Measurements from ENCODE around the gene SCAP.

The SCAP gene

DNA sequence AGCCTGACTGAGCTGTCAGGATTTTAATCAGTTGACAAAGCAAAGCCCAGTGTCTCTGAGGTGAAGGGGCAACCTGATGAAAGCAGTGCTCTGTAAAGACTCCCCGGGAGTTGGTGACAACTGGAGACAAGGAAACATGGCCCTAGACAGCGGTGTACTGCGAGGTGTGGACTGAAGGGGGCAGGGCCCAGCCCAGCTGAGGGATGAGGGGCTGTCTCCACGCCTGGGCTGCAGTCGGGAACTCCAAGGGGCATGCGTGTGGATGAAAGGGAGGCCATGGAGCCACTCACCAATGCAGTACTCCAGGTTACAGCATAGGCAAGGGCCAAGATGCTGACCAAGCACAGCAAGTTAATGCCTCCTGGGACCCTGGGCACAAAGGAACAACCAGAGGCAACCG is 45.1 kb downstream of the SCAP start:
- no peak for DNase-seq (ENCODE audit: low read depth)

DNA sequence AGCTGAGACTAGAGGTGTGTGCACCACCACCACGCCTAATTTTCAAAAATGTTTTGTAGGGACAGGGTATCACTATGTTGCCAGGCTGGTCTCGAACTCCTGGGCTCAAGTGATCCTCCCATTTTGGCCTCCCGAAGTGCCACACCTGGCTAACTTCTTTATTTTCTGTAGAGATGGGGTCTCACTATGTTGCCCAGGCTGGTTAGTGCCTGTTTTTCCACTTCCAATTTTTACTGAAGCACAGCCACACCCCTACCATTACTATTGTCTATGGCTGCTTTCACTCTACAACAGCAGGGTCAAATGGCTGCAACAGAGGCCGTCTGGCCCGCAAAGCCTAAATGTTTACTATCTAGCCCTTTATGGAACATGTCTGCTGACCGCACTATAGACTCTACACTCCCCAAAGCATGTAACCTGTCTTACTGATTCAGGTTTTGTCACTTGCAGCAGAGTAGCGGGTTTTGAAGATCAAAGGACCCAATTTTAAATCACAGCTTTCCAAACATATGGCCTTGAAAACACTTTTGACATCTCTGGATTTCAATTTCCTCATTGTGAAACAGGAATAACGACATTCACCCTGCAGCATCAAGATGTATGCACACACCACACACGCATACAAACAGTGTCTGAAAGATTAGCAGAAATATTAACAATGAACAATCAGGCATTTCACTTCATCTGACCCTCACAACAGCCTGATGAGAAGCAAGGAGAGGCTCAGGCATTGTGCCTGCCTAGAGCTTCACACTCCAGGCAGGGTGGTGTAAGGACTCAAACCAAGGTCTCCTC is 46.1 kb downstream of the SCAP start:
- no peak for DNase-seq (ENCODE audit: low read depth)

DNA sequence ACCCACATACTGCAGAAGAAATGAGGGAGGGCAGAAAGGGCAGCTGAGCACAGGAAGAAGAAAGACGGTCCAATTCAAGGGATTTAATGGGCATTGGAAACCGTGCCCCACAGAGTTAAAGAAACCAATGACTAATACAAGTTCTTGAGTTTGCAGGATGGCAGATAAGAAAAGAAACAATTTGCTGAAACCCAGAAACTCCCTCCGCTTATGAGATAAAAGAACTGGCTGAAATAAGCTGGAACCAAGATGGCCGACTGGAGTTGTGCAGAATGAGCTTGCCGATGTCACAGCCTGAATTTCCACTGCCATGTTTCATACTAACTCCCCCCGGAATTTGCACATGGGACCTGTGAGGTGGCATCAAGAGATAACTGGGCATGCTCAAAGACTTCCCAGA is 47.1 kb downstream of the SCAP start:
- DNase-seq (ENCODE audit: low read depth): no peak

DNA sequence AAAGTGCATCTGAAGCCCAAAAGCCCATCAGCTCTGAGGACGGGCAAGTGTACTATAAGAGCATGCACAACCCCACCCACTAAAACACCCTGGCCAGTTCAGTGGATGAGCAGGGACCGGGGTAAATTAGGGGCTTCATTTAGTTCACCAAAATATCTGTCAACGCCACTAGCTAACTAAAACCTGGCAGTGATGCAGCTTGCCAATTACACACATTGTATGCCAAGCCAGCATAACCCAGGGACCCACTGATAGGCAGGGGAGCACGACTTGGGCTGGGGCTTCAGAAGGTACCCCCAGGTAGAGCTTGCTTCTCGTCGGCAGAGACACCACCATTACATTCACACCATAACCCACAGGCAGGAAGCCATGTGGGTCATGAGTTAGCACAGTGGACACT is 47.9 kb downstream of the SCAP start:
- no peak for DNase-seq (ENCODE audit: low read depth)

DNA sequence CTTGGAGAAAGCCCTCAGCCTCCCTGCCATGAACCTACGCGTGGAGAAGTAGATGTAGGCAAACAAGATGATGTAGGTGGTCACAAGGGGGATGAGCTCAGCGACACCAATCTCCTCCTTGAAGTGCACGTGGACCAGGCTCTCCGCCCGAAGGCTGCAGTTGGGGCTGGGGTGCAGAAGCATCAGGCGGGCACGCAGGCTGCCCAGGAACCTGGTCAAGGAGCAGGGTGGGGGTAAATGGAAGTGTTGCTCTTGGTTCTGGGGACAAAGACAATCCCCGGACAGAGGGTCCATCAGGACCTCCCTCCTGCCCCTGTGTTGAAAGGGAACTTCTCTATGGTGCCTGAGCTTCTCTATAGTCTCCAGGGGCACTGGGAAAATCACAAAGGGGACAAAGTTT is 49.8 kb downstream of the SCAP start:
- DNase-seq (ENCODE audit: low read depth): no peak

DNA sequence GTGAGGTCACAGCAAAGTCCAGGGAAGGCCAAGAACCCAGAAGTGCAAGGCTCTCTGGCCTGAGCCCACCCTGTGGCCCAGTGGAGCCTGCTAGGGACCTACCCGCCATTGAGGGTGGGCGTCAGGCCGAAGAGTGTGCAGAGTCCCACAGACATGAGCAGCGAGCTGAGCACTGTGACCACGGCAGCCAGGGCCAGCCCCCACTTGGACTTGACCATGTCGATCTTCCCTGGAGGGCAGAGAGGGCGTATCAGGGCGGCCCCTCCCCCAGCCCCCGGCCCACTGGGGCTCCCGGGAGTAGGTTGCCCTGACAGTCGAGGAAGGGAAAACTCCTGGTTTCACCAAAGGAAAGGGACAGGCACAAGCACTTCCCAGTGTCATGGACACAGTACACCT is 50.4 kb downstream of the SCAP start:
- no peak for DNase-seq (ENCODE audit: low read depth)

DNA sequence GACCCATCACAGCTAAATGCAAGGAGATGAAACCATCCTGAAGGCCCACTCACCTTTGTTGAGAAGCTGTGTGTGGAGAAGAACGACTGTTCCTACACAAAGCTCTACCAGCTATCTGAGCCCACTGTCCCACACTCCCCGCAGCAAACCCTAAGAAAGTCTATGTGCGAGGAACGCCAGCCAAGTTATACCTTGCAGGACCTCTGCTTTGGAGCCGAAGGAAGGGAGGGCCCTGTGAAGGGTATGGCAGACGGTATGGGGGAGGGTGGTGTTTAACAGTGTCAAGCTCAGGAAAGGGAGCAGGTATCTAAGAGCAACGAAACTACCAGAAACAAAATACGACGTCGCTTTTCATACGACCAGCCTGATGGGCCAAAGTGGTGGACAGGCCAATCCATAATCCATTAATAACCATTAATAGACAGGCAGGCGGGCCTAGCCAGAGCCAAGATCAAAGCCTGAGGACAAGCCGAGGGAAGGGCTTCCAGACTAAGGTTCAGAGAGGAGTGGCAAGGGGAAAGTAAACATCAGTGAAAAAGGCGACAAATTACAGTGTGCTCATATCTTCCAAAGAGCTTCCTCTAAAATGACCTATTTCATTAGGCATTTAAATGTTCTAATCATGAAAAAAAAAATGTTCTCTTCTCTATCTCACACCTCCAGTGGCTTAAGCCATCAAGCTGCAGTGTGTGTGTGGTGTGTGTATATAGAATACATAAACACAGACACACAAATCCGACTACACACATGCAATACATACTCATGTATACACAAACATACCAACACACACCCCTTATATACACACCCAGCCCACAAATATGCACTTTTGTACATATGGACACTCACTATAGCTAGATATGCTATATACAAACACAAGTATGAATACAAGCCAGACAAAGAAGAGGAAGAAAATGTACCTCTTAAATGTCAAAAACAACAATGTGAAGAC is 51.0 kb downstream of the SCAP start:
- DNase-seq (ENCODE audit: low read depth): no peak

DNA sequence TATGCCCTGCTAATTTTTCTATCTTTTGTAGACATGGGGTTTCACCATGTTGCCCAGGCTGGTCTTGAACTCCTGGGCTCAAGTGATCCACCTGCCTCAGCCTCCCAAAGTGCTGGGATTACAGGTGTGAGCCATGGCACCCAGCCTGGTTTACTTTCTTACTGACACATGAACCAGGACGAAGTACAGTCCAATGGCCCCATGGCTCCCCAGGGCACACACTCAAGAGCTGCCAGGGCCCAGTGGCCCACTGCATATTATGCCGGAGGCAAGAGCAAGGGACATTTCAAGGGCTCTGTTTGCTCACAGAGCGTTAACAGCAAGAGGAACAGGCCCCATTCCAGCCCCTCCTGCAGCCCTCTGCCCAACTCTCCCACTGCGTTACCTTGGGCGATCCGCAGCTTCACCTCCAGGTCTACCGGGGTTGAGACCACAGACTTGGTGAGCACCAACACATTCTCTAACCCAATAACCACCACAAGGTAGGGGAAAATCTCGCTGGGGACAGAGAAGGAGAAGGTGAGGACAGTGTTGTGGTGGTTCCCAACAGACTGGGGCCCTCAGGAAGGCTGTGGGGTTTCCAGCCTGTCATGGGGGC is 52.1 kb downstream of the SCAP start:
- no peak for DNase-seq (ENCODE audit: low read depth)

DNA sequence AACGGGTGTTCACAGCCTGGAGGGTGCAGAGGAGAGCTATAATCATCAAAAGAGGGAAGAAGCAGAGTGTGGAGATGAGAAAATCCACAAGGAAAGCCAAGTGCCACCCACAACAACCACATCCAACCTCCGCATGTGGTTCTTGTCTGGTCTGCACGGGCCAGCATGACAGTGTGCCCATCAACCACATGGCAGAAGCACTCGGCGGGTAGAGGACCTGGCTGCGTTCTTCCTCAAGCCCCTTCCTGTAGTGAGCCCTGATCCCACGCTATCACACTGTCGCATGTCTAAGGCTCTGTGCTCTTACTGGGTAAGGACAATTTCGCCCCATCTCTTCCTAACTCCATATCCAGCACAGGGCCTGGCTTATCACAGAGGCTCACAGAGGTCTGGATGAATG is 53.0 kb downstream of the SCAP start:
- no peak for DNase-seq (ENCODE audit: low read depth)

DNA sequence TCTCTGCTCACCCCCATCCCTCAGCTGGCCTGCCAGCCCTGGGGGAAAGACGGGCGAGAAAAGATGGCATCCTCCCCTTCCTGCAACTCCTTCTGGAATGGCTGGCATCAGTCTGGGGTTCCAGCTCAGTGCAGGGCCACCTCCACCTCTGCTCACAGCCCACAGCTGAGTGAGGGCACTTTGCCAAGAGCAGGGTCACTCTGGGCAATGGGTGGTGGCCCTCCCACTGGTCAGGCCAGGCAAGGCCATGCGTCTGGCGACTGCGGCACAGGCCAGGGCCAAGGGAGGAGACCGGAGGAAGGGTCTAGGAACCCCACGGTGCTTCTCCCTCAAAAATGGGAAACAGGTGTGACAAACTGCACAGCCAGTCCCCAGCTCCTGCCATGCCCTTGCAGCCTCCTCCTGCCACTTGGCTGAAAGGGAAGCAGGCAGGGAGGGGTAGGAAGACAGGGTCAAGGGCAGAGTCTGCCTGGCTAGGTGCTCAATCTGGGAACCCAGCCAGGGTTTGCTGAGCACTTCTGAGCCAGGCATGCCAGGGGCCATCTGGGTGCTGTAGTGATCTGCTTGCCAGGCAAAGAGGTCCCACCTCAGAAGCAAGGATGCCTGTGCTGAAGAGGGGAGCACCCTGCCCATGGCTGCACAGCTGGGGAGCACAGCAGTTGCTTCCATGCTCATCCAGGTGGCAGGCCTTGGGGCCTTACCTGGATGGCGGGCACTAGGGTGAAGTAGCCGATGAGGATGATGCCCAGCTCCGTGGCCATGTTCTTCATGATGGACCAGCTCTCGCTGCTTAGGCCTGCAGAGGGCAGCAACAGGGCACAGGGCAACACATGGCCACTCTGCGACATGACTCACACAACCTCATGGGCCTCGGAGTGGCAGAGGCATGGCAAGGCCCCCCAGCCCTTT is 53.7 kb downstream of the SCAP start:
- DNase-seq (ENCODE audit: low read depth): no peak

DNA sequence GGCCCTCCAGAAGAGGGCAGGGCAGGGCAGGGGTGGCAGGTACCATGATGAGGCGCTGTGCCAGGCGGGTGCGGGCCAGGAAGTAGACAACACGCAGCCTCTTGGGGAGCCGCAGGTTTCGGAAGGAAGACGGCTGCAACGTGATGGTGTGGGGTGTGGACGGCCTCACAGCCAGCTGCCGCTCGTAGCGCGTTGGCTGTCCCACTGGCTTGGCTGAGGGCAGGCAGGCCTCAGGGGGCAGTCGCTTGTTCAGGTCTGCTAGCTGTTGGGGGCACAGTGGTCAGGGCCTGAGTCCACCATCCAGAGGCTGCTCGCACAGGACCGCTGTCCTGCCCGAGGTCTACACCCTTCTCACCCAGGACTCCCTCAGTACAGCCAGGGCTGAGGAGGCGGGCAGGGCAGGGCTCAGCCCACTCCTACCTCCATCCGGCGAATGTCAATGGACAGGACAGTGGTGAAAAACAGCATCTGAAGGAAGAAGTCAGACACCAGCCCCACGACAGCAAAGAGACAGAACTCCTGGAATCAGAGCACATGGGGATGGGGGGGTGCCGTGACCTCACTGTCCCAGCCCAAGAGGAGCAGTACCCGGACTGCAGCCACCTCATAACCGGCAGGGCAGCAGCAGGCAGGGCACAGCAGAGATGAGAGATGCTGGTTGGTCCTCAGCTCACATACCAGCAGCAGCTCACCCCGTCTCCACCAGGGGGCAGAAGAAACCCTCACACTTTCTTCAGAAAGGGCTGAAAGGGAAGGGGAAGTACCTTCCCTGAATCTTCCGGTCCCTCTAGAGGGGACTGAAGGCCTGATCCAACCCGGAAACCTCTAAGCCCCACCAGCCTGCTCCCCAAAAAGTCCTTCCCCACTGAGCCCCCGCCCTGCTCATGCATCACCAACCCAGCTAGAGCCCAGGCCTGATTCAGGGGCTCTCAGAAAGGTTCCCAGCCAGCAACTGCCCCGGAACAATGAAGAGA is 54.9 kb downstream of the SCAP start:
- DNase-seq (ENCODE audit: low read depth): peak; percentile 78

DNA sequence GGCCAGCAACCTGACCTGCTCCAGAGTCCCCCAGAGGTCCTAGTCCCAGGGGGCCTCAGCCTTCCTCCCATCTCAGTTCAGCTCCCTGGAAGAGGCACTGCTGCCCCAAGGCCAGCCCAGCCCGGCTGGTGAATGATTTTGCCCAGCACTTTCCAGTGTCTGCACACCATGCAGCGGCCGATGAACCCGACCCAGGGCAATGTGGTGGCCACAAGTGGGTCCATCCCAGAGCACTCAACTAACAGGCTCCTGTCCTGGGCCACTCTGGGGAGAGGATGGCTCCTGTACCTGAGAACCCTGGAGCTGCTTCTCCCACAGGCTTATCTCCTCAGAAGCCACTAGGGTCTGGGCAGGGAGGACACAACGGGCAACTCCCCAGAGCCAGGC is 55.7 kb downstream of the SCAP start:
- DNase-seq (ENCODE audit: low read depth): no peak

DNA sequence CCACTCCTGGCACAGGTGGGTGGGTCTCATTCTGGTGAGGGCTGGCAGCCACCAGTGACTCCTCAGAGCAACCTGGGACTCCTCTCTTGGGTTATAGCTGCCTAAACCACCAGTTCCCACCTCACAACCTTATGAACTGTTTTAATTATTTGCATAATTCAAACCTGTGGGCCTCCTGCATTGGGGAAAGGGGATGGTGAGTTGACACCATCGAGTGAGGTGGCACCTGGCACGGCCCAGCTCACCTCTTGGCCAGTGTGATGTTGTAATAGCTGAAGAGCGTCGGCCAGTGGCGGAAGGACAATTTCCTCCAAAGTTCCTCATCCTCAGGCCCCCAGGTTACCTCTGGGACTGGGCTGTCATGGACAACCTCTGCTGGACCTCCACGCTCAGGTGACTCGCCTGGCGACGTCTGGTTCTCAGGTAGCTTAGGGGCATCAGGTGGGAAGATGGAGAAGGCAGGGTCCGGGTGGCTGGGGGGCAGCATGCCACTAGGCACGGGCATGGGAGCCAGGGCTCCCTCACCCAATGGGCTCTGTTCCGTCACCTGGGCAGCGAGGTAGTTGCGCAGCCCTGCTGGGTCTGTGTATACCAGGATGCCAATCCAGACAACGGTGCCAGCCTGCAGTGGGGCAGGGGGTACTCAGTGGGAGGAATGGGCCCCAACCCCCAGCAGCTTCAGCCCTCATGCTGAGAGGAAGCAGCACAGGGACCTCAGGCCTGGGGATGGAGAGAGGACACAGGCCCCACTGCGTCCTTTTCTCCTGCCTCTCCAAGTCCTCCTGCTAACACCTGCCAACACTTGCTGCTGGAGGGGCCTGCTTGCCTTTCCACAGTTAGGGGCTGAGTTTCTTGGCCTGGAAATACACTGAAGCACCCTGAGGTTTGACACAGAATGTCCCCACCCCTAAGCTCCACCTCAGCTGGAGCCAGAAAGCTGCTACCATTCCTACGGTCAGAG is 56.4 kb downstream of the SCAP start:
- no peak for DNase-seq (ENCODE audit: low read depth)

DNA sequence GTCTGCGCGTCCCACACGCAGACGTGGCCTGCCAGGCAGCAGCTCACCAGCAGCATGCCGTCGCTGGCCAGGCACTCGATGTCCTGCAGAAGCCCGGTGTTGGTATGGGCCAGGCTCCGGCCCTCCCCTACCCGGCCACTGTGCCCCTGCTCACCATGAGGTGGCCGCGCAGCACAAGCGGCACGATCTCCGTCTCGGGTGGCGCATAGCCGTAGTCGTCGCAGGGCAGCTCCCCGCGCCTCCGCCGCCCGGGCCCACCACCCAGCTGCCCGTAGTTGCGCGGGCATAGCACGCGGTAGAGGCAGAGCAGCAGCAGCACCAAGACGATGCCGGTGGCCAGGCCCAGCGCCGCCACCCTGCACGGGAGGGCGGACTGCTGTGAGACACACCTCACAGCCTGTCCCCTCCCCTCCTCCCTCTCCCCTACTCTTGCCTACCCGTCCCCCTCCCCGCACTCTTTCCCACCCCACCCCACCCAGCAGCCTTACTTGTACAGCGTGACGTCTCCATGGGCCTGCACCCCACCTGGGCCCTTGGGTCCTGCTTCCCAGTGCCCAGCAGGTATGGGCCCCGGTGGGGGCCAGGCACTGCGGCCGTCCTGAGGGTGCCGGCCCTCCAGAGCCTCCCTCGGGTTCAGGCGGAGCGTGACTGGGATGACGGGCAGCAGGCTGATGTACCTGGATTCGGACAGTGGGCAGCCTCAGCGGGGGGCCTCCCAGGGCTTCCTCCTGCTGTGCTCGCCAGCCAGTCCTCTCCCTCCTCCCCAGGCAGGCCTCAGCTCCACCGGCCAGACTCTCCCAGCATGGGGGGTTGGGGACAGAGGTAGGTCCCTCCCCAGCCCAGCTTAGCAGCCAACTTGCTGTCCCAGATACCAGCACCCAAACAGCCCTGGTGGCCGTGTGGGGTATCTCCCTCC is 57.3 kb downstream of the SCAP start:
- no peak for DNase-seq (ENCODE audit: low read depth)

DNA sequence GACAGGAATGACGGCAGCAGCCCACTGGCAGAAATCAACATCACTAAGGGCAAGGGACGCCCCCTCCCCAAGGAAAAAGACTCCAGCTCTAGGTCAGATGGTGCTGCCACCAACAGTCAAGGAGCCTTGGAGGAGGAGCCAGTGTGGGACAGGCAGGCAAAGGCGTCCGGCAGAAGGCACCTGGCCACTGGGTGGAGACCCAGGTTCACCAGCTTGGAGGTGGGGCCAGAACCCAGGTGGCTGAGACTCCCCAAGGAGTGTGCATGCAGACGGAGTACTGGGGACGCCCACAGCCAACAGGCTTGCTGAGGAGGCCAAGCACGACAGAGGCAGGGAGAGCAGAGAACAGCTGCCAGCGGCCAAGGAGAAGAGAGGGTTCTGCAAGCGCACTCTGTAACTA is 59.7 kb downstream of the SCAP start:
- DNase-seq (ENCODE audit: low read depth): no peak

DNA sequence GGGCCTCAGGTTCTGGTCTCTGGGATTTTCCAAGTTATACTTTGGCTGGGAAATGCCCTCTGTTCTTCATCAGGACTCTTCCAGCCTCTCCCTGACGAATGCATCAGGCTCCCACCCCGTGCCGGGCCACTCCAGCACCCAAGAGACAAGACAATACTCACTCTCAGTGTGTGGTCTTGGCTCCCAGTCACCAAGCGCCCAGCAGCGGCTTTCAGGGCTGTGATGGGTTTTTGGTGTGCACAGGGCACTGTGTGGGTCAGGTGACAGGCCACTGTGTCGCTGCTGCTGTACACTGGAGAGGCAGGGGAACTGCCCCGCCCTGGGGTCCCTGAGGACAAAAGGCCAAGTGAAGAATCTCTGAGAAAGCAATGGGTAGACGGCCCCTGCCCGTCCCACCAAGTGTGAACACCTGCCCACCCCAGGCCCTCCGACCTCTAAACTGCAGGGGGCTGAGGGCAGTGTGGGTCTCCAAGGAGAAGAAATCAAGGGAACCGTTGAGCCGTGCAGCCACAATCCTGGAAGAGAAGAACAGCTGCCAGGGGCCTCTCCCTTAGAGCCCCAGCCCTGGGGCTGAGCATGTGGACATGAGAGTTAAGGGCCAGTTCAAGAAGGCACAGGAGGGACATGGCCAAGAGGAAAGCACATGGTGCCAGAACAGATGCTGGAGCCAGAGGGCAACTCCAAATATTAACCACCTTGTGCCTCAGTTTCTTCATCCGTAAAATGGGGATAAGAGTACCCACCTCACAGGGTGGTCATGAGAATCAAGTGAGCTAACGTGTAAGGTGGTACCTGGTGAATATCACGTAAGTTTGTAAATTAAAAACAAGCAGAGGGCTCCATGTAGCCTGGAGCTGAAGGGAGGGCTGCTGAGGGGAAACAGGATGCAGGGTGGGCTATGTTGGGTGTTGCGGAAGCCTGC is 60.8 kb downstream of the SCAP start:
- no peak for DNase-seq (ENCODE audit: low read depth)

DNA sequence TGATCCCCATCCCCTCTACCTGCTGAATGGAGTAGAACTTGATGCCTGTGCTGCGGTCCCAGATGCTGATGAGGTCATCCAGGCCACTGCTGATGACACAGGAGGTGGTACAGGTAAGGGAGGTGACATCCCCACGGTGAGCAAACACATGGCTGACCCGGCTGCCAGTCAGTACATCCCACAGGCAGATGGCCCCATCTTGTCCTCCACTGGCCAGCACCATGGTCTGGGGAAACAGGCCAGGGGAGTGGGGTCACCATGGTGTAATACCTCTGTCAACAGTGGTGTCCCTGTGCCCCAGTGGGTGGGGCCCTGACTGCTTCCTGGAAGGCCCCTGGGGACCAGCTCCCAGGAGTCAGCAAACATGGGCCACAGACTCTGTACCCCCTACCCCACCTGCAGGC is 61.6 kb downstream of the SCAP start:
- no peak for DNase-seq (ENCODE audit: low read depth)

Measured in CMK (cell line).